ENCODE data around the gene HECA.
"Not testable (repeated sequence)": the region's sequence is repeated elsewhere in the genome, so short reads cannot be mapped to it uniquely, and the experiment has no call there.

Gene HECA

DNA sequence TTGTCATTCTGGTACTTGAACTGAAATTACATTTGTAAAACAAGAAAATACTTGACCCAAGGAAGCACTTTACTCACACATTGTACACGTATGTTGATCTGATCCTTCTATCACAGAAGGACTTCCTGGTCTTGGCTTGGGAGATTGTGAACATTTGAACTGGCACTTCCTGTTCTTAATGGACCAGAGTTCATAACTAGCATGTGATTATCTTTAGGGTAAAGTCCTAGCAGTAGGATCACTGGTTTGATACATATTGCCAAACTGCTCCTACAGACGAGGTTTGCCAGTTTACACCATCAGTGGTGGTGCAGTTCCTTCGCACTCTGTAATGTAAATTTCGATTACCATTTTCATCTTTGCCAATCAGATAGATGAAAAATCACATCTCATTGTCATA lies 12.7 kb downstream of the HECA start:
- Mint-ChIP-seq H3K27ac (peak overlapping the region; percentile 77), H3K4me3 (peak overlapping the region; percentile 63), H3K36me3 (ENCODE audit: low read depth) (peaks cover 9% of the 10 kb centered on the region), H3K27me3 (ENCODE audit: low read depth) (no peaks in the 10 kb centered on the region), H3K4me1 (ENCODE audit: low read depth) (peaks cover 86% of the 10 kb centered on the region), H3K9me3 (no peaks in the 10 kb centered on the region)
- DNase-seq (ENCODE audit: low spot score), result no peak

DNA sequence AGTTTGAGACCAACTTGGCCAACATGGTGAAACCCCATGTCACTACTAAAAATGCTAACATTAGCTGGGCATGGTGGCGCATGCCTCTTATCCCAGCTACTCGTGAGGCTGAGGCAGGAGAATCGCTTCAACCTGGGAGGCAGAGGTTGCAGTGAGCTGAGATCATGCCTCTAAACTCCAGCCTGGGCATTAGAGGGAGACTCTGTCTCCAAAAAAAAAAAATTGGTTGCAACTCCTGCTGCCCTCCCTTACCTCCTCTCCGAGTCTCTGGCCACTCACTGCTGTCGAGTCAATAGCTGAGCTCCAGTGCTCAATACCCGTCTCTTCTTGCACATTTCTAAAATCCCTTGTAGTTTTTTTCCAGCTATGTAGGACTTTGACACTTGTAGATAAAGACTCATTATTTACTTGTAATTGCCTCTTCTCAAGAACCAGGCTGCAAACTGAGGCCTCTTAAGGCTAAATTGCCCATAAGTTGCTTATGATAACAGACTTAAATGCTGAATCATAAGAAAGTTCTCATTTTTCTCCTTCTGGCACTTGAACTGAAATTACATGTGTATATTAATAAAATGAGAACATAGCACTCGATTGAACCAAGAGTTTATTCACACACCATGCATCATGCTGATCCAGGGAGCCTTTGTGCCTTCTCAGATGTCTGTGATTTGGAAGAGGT lies 13.8 kb downstream of the HECA start:
- Mint-ChIP-seq H3K27me3 (ENCODE audit: low read depth) (no peaks in the 10 kb centered on the region), H3K27ac (peak overlapping the region; percentile 68), H3K4me3 (peak overlapping the region; percentile 57), H3K36me3 (ENCODE audit: low read depth) (peaks cover 8% of the 10 kb centered on the region), H3K9me3 (no peaks in the 10 kb centered on the region), H3K4me1 (ENCODE audit: low read depth) (peaks cover 82% of the 10 kb centered on the region)
- DNase-seq (ENCODE audit: low spot score), result no peak

DNA sequence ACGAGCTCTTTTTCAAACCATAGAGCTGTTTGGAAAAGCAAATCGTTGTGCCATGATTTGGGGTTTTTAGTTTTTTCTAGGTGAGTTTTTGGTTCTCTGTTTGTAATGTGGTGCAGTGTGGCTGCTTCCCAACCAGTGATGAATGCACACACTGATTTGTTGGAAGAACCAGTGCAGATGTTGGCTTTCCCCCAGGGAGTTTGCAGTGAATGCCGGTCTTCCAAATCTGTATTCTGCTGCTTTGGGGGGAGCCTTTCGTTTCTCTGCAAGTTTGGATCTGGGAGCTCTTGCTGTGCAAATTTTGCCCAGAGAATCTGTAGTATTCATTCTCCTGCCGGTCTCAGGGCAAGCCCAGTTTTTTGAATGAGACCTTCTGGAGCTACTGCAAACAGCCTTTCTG lies 14.5 kb downstream of the HECA start:
- H3K27ac Mint-ChIP-seq, result peak overlapping the region; percentile 68
- peaks cover 6% of the 10 kb centered on the region for H3K36me3 Mint-ChIP-seq (ENCODE audit: low read depth)
- H3K9me3 Mint-ChIP-seq, result no peaks in the 10 kb centered on the region
- peak overlapping the region; percentile 57 for H3K4me3 Mint-ChIP-seq
- peaks cover 81% of the 10 kb centered on the region for H3K4me1 Mint-ChIP-seq (ENCODE audit: low read depth)
- no peak for DNase-seq (ENCODE audit: low spot score)
- no peaks in the 10 kb centered on the region for H3K27me3 Mint-ChIP-seq (ENCODE audit: low read depth)

DNA sequence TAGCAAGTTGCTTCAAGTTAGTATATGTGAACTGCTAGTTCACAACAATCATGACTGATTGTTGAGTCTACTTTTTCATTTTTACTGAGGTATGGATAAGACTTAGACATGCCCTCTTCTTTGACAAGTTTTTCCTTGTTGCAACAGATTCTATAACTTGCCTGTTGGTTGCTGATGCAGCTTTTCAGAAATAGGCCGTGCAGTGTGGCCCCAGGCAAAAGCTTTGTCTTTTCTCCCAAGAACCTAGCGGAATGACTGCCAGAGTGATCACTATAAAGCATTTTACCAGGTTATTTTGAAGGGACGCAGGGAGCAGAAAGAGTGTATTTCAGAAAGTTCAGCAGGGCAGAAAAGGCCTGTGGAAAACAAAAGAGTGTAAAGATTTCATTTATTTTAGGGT lies 16.0 kb downstream of the HECA start:
- DNase-seq (ENCODE audit: low spot score), result no peak
- Mint-ChIP-seq H3K27me3 (ENCODE audit: low read depth) (no peaks in the 10 kb centered on the region), H3K4me1 (ENCODE audit: low read depth) (peaks cover 75% of the 10 kb centered on the region), H3K4me3 (peak overlapping the region; percentile 62), H3K27ac (peak overlapping the region; percentile 89), H3K36me3 (ENCODE audit: low read depth) (peaks cover 8% of the 10 kb centered on the region), H3K9me3 (no peaks in the 10 kb centered on the region)

DNA sequence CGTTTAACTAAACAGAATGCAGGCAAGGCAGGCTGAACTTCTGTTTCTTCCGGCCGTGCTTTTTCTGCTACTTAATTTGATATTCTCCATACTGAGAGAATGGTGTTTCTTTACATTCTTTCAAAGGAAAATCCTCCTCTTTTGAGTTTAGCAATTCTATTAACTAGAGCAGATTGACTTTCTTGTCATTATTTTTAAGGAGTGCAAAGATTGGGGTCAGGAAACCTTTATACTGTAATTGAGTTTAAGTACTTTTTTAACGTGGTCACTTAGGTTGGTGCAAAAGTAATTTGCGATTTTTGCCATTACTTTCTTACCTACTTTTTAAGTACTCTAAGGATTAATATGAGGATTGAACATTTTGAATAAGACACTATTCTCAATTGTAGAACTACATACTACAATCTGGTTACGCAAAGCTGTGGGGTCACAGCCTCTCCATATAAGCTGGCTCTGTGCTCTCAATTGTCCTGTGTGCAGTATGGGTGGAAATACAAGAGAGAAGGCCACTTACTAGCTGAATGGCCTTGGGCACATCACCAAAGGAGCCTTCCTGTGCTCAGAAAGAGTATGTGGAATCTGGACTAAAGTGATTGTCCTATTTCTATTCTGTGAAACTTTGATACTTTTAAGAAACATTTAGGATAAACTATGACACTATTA lies 16.7 kb downstream of the HECA start:
- H3K4me3 Mint-ChIP-seq, result peak overlapping the region; percentile 62
- no peak for DNase-seq (ENCODE audit: low spot score)
- H3K27ac Mint-ChIP-seq, result peak overlapping the region; percentile 89
- H3K36me3 Mint-ChIP-seq (ENCODE audit: low read depth), result peaks cover 7% of the 10 kb centered on the region
- no peaks in the 10 kb centered on the region for H3K27me3 Mint-ChIP-seq (ENCODE audit: low read depth)
- peaks cover 74% of the 10 kb centered on the region for H3K4me1 Mint-ChIP-seq (ENCODE audit: low read depth)
- H3K9me3 Mint-ChIP-seq, result no peaks in the 10 kb centered on the region

DNA sequence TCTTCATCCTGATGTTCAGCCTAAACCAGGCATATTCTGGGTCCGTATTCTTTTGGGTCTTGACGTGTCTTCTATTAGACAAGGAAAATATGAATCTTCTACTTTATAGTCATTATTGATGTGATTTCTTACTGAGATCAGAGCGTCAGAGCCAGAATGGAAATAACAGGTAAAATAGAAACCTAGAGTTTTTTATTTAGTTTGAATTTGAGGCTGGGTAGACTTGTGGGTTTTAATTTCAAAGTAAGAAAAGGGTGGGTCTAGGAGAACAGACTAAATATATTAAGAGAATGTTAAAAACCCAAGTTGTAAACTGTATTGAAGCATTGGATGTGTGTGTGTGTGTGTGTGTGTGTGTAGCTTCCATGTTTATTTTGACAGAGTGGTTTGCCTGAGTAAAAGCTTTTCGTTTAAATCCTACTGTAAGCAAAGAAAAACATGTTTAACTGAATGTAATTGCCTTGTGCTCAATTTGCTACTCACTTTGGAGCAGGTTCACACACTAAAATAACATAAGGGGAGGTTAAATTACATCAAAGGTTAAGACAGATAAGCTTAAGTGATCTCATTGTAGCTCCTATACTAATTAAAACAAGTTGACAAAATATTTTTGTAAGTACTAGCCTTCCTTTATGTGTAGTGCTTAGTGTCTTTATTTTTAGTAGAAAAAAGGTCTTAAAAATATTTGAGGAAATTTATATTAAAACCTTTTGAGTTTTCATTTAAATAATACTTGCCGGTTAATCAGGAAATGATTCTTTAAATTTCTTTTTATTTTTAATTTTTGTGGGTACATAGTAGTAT lies 17.4 kb downstream of the HECA start:
- H3K27me3 Mint-ChIP-seq (ENCODE audit: low read depth), result no peaks in the 10 kb centered on the region
- H3K4me1 Mint-ChIP-seq (ENCODE audit: low read depth), result peaks cover 73% of the 10 kb centered on the region
- H3K4me3 Mint-ChIP-seq, result peak overlapping the region; percentile 62
- H3K27ac Mint-ChIP-seq, result peak overlapping the region; percentile 89
- H3K9me3 Mint-ChIP-seq, result no peaks in the 10 kb centered on the region
- no peak for DNase-seq (ENCODE audit: low spot score)
- peaks cover 11% of the 10 kb centered on the region for H3K36me3 Mint-ChIP-seq (ENCODE audit: low read depth)

DNA sequence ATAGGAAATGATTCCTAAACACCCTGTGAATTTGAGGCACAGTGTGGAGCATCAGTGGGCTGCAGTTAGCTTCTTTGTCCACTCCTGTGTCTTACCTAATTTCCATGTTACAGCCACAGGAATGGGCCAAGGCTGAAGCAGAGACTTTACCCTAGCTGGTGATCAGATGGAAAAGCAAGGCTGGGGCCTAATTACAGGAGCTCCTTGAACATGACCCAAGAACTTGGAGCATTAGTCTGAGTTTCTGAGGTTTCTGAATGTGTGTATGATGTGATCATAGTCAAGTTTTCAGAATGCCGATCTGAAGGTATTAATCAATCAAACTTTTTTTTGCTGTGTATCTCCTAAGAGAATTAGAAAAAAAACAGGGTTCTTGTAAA lies 18.0 kb downstream of the HECA start:
- Mint-ChIP-seq H3K27ac (peak overlapping the region; percentile 89), H3K4me1 (ENCODE audit: low read depth) (peaks cover 74% of the 10 kb centered on the region), H3K4me3 (peak overlapping the region; percentile 19), H3K9me3 (no peaks in the 10 kb centered on the region), H3K36me3 (ENCODE audit: low read depth) (peaks cover 16% of the 10 kb centered on the region), H3K27me3 (ENCODE audit: low read depth) (no peaks in the 10 kb centered on the region)
- DNase-seq (ENCODE audit: low spot score), result no peak

DNA sequence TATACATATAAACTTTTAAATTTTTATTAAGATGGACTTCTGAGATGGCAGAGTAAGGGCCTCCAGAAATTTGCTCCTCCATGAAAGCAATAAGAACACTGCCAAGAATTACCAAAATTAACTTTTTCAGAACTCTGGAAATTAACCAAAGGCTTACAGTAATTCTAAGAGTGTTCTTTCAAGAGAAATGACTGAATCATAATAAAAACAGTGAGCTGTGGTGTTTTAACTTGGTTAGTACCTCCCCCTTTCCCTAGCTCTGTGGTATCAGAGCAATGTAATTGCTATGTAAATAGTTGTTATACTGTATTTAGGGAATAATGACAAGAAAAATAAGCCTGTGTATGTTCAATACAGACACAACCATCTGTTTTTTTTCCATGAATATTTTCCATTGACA lies 19.0 kb downstream of the HECA start:
- H3K4me3 Mint-ChIP-seq, result no peak overlapping the region
- no peaks in the 10 kb centered on the region for H3K27me3 Mint-ChIP-seq (ENCODE audit: low read depth)
- peak overlapping the region; percentile 54 for H3K27ac Mint-ChIP-seq
- no peaks in the 10 kb centered on the region for H3K9me3 Mint-ChIP-seq
- DNase-seq (ENCODE audit: low spot score), result no peak
- H3K36me3 Mint-ChIP-seq (ENCODE audit: low read depth), result peaks cover 14% of the 10 kb centered on the region
- peaks cover 67% of the 10 kb centered on the region for H3K4me1 Mint-ChIP-seq (ENCODE audit: low read depth)

DNA sequence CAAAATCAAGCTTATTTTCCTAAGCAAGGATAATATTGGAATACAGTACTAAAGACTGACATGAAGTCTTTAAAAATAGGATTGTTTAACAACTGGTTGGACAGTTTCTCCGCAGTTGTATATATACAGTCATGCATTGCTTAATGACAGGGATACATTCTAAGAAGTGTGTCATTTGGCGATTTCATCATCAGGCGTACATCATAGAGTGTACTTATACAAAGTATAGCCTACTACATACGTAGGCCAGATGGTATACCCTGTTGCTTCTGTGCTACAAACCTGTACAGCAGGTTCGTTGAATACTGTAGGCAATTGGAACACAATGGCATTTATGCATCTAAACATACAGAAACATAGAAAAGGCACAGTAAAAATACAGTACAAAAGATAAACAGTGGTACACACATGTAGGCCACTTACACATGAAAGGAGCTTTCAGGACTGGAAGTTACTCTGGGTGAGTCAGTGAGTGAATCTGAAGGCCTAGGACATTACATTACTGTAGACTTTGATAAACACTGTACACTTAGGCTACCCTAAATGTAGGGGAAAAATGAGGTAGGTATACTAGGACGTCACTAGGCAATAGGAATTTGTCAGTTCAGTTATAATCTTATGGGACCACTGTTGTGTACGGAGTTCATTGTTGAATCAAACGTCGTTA lies 20.1 kb downstream of the HECA start:
- H3K4me3 Mint-ChIP-seq, result no peak overlapping the region
- peaks cover 65% of the 10 kb centered on the region for H3K4me1 Mint-ChIP-seq (ENCODE audit: low read depth)
- peaks cover 16% of the 10 kb centered on the region for H3K36me3 Mint-ChIP-seq (ENCODE audit: low read depth)
- no peak for DNase-seq (ENCODE audit: low spot score)
- no peaks in the 10 kb centered on the region for H3K9me3 Mint-ChIP-seq
- no peak overlapping the region for H3K27ac Mint-ChIP-seq
- H3K27me3 Mint-ChIP-seq (ENCODE audit: low read depth), result no peaks in the 10 kb centered on the region

DNA sequence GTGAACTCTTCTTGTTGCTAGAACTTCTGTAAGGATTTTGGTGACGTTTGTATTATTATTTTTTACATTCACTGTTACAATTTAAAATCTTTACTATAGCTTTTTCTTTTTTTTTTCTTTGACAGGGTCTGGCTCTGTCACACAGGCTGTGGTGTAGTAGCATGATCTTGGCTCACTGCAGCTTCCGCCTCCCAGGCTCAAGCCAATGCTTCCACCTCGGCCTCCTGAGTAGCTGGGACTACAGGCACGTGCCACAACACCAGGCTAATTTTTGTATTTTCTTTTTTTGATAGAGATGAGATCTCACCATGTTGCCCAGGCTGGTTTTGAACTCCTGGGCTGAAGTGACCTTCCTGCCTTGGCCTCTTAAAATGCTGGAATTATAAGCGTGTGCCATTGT lies 21.2 kb downstream of the HECA start:
- no peaks in the 10 kb centered on the region for H3K27me3 Mint-ChIP-seq (ENCODE audit: low read depth)
- peak overlapping the region; percentile 19 for H3K27ac Mint-ChIP-seq
- H3K4me3 Mint-ChIP-seq, result no peak overlapping the region
- DNase-seq (ENCODE audit: low spot score), result no peak
- H3K9me3 Mint-ChIP-seq, result no peaks in the 10 kb centered on the region
- H3K36me3 Mint-ChIP-seq (ENCODE audit: low read depth), result peaks cover 16% of the 10 kb centered on the region
- H3K4me1 Mint-ChIP-seq (ENCODE audit: low read depth), result peaks cover 69% of the 10 kb centered on the region

DNA sequence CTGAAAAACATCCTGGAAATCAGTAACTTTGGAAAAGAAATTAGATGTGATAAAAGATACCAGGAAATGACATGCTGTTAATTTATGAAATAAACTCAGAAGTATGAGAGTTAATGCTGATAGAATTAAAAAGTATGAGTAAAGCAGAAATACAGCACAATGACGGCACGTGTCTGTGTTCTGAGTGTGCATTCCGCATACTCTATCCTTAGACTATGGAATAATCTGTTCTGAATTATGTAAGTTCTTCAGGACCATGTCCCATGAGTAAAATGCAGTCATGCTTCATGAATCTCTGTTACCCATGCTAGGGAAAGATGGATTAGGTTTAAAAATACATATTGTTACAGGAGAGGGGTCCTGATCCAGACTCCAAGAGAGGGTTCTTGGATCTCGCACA lies 21.7 kb downstream of the HECA start:
- Mint-ChIP-seq H3K36me3 (ENCODE audit: low read depth) (peaks cover 16% of the 10 kb centered on the region), H3K27ac (peak overlapping the region; percentile 19), H3K27me3 (ENCODE audit: low read depth) (no peaks in the 10 kb centered on the region), H3K4me3 (no peak overlapping the region), H3K9me3 (no peaks in the 10 kb centered on the region), H3K4me1 (ENCODE audit: low read depth) (peaks cover 69% of the 10 kb centered on the region)
- no peak for DNase-seq (ENCODE audit: low spot score)

DNA sequence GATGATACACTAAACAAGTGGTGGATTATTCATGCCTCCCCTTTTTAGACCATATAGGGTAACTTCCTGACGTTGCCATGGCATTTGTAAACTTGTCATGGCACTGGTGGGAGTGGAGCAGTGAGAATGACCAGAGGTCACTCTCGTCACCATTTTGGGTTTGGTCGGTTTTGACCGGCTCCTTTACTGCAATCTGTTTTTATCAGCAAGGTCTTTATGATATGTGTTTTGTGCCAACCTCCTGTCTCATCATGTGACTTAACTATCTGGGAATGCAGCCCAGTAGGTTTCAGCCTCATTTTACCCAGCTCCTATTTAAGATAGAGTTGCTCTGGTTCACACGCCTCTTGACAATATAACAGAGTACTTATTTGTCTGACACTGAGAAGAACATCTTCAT lies 22.2 kb downstream of the HECA start:
- peak overlapping the region; percentile 67 for H3K27ac Mint-ChIP-seq
- H3K4me1 Mint-ChIP-seq (ENCODE audit: low read depth), result peaks cover 69% of the 10 kb centered on the region
- H3K4me3 Mint-ChIP-seq; DNase-seq (ENCODE audit: low spot score); H3K9me3 Mint-ChIP-seq; H3K27me3 Mint-ChIP-seq (ENCODE audit: low read depth): not testable (repeated sequence)
- H3K36me3 Mint-ChIP-seq (ENCODE audit: low read depth), result peaks cover 18% of the 10 kb centered on the region

DNA sequence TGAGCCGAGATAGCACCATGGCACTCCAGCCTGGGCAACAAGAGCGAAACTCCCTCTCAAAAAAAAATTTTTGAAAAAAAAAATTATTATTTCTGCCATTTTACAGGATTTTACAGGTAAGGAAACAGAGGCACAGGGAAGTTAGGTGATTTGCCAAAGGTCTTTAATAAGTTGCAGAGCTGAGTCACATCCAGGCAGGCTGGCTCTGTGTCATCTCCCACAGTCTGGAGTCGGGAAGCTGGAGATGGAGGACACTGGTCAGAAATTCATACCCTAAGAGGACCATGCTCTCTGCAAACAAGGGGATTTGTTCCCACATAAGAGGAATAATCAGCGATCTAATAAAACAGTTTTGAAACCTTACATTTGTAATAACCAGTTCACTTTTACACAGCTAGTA lies 24.1 kb downstream of the HECA start:
- H3K9me3 Mint-ChIP-seq, result no peaks in the 10 kb centered on the region
- H3K27me3 Mint-ChIP-seq (ENCODE audit: low read depth), result no peaks in the 10 kb centered on the region
- no peak for DNase-seq (ENCODE audit: low spot score)
- H3K36me3 Mint-ChIP-seq (ENCODE audit: low read depth), result peaks cover 27% of the 10 kb centered on the region
- no peak overlapping the region for H3K27ac Mint-ChIP-seq
- no peak overlapping the region for H3K4me3 Mint-ChIP-seq
- H3K4me1 Mint-ChIP-seq (ENCODE audit: low read depth), result peaks cover 74% of the 10 kb centered on the region

DNA sequence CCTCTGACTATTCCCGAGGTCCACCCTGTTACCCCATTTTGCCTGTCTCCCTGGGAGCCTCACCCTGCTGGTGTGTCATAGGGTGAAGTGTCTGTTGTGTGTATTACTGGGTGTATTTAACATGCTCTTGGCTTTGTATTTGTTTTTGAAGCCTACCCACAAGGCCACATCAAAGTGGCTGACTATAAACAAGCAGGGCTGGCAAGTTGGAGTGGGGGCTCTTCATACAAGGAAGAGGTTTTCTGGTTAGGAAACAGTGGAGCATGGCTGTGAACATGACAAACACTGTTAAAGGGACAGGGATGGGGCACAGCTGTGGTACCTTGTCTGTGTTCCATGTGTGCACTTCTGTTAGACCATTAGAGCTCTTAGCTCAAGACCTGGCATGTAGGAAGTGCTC lies 26.3 kb downstream of the HECA start:
- Mint-ChIP-seq H3K4me1 (ENCODE audit: low read depth) (peaks cover 75% of the 10 kb centered on the region), H3K27me3 (ENCODE audit: low read depth) (no peaks in the 10 kb centered on the region), H3K4me3 (peak overlapping the region; percentile 74), H3K9me3 (no peaks in the 10 kb centered on the region), H3K36me3 (ENCODE audit: low read depth) (peaks cover 30% of the 10 kb centered on the region), H3K27ac (peak overlapping the region; percentile 93)
- peak; percentile 57 for DNase-seq (ENCODE audit: low spot score)
